Lung microvascular endothelial cell (primary cell): ENCODE results near the gene PTGFRN. TPM values are rescaled to one million over a fixed set of nuclear protein-coding genes. Genes with fewer than 3 reads are reported as not detected.

Experiments
- DNase-seq, 2 donors: peaks; one replicate each; pipeline versions ENCODE4 v3.0.0 to v3.0.0-alpha.2; 2010; ENCODE audit warnings: low read depth in 2 of 2
- total RNA-seq: library from RNA; depleted of rRNA; stranded (reverse); fragments of >200 nt; gene quantifications from 2 replicates; pipeline ENCODE4 v1.2.1, GENCODE V29; 2014

Gene PTGFRN
- total RNA-seq, 1 donor from 2014 or later: 98.2 TPM

DNA sequence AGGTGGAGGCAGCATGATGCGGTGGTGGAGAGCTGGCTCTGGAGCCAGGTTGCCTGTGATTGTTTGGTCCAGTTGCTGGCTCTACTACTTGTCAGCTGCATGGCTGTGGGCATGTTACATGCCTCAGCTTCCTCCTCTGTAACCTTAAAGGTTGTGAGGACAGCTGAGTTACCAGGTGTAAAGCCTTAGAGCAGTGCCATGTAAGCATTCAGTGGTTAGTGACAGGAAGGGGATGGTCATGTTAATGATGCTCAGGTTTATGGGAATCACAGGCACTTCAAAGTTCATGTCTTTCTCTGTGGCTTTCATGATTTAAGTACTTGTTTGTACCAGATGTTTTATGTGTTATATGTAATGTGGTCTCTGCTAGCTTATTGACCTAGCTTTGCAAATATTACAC is 32.6 kb downstream of the PTGFRN start:
- no peak for DNase-seq

- DNase-seq: no peak
Observed at GRCh38 chr1:116943438-116943837, 33.7 kb downstream of the PTGFRN start.

DNA sequence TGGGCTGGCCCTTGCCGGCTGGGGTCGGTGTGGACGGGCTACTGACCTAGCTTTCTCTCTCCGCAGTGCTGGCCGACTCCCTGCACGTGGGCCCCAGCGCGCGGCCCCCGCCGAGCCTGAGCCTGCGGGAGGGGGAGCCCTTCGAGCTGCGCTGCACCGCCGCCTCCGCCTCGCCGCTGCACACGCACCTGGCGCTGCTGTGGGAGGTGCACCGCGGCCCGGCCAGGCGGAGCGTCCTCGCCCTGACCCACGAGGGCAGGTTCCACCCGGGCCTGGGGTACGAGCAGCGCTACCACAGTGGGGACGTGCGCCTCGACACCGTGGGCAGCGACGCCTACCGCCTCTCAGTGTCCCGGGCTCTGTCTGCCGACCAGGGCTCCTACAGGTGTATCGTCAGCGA is 34.9 kb downstream of the PTGFRN start:
- no peak for DNase-seq

- DNase-seq: no peak
Observed at GRCh38 chr1:116945421-116945820, 35.7 kb downstream of the PTGFRN start.

GRCh38 chr1:116945996-116946395 is 36.3 kb downstream of the PTGFRN start:
- peak in 1 of 2 donors; percentile 56 for DNase-seq

DNA sequence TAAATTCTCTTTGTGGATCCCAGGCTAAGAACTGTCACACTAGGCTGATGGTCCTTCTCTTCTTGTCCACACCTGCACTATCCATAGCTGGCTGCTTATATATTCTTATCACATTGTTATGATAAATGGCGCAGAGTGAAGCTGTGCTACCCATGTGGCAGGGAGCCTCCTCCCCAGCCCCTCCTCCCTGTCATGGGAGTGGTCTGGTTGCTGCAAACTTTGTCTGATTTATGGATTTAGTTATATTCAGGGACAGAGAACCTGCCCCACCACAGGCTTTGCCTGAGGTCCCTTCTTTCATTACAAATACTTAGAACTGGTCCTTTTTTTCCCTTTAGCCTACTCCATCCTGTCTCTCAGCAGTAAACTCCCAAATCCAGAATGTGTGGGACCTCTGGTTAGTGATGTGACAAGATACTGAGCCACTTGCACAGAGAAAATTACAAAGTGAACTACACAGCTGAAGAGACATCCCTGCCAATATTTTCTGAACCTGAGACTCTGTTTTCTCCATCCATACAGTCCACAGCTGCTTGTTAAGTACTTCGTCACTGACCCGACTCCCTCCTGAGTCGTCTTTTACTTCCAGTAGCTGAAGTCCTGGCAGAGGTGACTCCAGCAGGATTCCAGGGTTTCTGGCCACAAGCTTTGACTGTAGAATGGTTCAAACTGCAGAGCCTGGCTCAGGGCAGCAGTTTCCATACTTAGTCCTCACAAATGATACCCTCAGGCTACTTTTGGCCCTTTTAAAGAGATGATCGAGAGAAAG is 37.6 kb downstream of the PTGFRN start:
- no peak for DNase-seq

DNA sequence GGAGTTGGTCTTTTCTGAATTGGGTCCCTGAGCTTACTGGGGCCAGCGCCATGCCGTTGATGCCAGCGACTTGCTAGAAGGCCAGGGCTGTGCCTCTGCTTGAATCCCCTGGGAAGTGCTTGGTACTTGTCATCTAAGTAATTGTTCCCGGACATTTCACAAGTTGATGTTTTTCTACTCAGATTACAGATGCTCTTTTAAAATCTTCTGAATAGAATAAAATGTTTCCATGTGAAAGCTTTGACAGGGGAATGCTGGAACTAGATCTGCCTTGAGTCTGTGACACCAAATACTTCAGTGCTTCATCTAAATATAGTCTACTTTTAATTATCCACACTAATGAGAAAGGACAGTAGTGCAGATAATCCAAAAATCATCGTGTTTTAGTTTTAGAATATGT is 38.3 kb downstream of the PTGFRN start:
- no peak for DNase-seq

DNA sequence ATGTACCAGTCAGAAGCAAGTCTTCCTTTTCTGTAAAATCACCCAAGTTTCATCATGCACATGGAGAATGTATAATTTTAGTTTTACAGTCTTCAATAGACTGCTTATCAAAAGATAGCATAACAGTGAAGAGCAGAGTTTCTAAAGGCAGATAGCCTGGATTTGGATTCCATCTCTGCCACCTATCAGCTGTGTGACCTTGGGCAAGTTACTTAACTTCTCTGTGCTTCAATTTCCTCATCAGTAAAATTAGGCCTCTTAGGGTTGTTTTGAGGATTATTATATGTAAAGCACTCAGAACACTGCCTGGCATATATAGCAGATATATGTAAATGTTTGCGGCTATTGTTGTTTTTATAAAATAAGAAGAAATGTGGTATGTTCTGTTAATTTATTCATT is 38.9 kb downstream of the PTGFRN start:
- no peak for DNase-seq

- DNase-seq: no peak
Observed at GRCh38 chr1:116949213-116949985, 39.7 kb downstream of the PTGFRN start.

DNA sequence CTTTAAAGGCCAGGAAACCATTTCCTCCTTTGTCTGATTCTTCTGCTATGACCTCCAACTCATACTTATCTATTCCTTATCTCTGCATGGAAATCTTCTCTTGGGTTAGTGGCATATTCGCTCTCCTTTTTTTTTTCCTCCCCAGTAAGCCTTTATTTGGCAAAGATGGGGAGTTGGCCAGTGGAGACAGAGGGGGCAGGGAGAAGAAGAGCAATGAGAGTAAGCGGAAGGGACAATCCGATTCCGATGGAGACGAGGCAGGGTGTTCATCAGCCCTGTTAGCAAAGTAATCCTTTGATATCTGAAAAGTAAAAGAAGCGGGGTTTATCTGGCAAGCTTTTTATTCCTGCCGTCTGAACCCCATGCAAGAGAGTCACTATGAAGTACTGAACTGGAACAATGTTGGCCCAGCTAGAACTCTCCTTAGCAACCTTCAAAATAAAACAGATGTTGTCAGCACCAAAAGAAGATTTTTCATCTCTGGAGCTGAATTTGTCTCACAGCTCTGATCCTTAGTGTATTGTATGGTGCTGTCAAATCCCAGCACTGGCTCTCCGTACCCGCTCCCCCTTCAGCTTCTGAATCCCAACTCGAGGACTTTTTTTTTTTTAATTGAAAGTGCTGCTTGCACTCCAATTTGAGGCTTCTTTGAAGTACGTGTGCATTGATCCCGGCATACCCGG is 40.9 kb downstream of the PTGFRN start:
- no peak for DNase-seq

DNA sequence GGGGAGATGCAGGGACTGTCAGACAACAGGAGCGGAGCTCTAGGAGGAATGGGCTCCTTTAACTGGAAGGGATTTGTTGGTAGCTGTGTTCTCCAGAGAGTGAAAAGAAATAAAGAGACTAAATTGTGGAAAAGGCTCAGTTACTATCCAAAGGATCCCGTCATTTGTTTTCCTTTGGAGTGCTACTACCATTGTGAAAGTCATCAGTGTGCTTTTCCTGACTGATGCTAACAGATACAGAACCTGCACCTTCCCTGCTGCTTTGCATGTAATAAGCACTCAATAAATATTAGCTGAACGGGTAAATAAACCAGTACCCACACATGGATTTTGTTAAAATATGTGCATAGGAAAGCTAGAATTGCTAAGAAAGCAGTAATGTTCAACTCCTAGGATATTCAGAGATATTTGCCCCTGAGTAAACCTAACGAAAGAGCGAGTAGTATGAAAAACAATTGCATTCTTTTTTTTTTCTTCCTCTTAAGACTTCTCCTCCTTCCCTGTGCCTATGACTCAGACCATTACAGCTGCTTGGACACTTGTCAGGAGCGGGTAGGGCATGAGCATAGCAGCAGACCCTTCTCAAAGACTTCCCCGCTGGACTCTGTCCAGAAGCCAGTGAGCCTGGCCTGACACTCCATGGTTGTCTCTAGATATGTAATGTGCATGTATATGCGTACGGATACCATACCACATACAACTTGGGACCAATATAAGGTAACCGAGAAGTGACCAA is 41.7 kb downstream of the PTGFRN start:
- peak in 1 of 2 donors; percentile 17 for DNase-seq

- DNase-seq: no peak
Observed at GRCh38 chr1:116952738-116953275, 43.1 kb downstream of the PTGFRN start.

GRCh38 chr1:116954440-116954839 is 44.7 kb downstream of the PTGFRN start:
- DNase-seq: no peak

DNA sequence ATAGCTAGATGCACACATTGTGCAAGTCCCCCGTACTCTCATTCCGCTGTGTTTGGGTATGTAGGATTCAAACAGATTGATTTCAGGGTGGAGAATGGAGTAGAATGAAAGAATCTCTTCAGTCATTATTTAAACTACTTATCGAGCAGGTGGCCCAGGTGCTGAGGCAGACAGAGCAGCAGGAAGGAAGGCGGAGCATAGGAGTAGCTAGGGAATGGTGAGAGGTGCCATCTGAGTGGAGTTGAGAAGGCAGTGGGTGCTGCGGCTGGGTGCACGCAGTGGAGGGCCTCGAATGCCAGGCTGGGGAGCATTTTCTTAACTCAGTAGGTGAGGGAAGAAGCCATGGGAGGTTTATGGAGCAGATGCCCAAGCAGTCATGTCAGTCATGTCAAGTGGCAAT is 46.7 kb downstream of the PTGFRN start:
- no peak for DNase-seq

DNA sequence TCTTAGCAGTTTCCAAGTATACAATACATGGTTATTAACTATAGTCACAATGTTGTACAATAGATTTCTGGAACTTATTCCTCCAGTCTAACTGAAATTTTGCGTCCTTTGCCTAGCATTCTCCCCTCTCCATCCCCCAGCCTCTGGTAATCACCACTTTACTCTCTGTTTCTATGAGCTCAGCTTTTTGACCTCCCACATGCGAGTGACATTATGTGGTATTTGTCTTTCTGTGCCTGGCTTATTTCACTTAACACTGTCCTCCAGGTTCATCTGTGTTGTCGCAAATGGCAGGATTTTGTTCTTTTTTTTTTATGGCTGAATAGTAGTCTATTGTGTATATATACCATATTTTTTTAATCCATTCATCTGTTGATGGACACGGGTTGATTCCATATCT is 47.9 kb downstream of the PTGFRN start:
- DNase-seq: no peak

DNA sequence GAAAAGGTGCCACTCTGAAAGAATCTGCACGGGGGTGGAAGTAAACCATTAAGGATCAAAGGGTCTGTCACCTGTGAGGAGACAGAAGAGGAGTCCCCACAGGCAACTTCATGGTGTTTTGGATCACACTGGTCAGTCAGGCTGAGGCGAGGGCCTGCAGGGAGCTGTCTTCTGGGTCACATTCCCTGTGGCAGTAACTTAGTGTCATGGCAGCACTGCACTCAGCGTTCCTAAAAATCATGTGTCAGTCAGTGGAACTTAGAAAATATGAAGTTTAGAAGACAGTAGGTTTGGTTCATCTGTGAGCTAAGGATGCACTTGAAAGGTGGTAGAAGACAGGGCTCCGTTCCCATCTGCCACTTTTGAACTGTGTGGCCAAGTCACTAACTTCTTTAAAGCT is 48.4 kb downstream of the PTGFRN start:
- no peak for DNase-seq

GRCh38 chr1:116958977-116959376 is 49.3 kb downstream of the PTGFRN start:
- no peak for DNase-seq

- no peak for DNase-seq
Observed at GRCh38 chr1:116961606-116962005, 51.9 kb downstream of the PTGFRN start.

GRCh38 chr1:116962987-116963639 is 53.4 kb downstream of the PTGFRN start:
- DNase-seq: no peak

- no peak for DNase-seq
Observed at GRCh38 chr1:116966791-116967190, 57.1 kb downstream of the PTGFRN start.

DNA sequence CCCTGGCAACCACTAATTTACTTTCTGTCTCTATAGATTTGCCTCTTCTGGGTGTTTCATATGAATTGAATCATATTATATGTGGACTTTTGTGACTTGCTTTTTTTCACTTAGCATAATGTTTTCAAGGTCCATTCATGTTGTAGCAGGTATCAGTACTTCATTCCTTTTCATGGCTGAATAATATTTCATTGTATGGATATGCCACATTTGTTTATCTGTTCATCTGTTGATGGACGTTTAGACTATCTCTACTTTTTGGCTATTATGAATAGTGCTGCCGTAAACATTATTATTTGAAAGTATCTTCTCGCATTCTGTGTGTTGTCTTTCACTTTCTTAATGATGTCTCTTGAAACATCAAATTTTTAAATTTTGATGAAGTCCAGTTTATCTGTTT is 59.0 kb downstream of the PTGFRN start:
- DNase-seq: no peak
